Activated CD4-positive, alpha-beta T cell treated with anti-CD3 and anti-CD28 coated beads for 1 hour (primary cell): Measurements from ENCODE around the gene SPTBN5.

ENCODE experiments used
- DNase-seq: peaks from one replicate; pipeline ENCODE4 v3.0.0-alpha.2; 2020

SPTBN5 gene

DNA sequence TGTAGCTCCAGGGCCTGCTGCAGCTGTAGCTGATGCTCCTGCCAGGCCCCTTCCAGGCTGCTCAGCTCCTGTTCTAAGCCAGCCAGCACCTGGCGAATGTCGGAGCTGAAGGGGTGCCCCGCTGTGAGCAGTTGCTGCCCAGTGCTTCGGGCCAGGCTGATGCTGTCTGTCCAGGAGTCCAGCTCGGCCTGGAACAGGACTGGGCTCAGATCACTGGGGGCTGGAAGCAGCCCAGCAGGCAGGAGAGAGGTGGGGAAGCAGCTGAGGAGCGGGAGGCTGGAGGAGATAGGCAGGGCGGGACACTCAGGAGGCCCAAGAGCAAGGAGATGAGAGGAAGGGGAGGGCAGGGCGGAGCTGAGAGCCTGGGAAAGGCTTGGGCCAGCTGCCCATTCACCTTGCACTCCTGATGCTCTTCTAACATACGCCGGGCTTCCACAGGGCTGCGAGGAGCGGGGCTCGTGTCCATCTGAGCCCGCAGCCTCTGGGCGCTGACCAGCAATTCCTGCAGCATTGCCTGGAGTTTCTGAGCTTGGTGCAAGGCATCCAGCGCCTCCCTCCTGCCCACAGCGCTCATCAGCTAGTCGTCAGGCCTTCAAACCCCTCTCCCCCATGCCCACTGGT lies 32.0 kb downstream of the SPTBN5 start:
- no peak for DNase-seq

GRCh38 chr15:41860049-41860828 lies 33.6 kb downstream of the SPTBN5 start:
- no peak for DNase-seq

- no peak for DNase-seq
These were observed 35.1 kb downstream of the SPTBN5 start for GRCh38 chr15:41858756-41859155.

DNA sequence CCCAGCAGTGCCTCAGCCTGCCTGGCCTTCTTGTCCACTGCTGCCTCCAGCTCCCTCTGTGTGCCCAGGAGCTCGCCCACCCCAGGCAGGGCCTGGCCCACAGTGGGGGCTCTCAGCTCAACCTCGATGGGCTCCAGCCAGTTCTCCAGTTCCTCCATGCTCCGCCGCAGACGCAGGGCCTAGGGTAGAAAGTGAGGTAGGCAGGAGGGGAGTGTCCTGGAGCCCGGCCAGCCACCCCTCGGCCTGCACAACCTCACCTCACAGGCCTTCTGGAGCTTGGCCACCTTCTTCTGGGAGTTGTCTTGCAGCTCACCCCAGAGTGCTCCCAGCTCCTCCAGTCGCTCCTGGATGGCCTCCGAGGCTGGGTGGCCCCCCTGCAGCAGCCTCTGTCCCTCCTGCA lies 36.5 kb downstream of the SPTBN5 start:
- DNase-seq = no peak

DNA sequence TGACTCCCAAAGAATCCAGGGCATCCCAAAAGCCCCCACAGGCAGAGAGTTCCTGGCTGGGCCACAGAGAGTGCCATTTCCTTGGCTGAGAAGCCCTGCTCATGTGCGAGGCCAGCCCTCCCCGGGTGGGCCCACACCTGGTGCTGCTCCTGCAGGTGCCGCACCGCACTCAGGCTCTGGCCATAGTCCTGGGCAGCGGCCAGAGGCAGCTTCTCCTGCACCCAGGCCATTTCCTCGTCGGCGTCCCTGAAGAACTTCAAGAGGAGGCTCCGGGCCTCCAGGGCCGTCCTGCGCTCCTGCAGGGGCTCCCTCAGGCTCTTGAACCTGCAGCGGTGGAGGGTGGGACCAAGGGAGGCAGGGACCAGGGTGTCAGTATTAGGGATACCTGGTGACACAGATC lies 37.1 kb downstream of the SPTBN5 start:
- no peak for DNase-seq

DNA sequence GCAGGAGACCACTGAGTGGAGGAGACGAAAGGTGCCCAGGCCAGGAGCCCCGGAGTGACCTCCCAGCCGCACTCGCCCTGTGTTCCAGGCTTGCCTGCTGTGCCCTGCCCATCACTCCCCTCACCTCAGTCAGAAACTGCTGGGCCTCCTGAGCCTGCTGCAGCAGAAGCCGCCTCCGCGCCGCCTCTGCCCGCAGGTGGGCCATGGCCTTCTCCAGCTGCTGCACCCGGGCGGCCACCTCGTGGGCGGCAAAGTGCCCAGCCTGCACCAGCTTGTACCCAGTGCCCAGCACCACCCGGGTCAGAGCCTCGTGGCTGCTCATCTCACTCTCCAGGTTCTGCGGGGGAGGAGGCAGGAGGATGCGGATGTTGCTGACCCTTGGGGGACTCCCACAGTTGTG lies 37.6 kb downstream of the SPTBN5 start:
- no peak for DNase-seq

DNA sequence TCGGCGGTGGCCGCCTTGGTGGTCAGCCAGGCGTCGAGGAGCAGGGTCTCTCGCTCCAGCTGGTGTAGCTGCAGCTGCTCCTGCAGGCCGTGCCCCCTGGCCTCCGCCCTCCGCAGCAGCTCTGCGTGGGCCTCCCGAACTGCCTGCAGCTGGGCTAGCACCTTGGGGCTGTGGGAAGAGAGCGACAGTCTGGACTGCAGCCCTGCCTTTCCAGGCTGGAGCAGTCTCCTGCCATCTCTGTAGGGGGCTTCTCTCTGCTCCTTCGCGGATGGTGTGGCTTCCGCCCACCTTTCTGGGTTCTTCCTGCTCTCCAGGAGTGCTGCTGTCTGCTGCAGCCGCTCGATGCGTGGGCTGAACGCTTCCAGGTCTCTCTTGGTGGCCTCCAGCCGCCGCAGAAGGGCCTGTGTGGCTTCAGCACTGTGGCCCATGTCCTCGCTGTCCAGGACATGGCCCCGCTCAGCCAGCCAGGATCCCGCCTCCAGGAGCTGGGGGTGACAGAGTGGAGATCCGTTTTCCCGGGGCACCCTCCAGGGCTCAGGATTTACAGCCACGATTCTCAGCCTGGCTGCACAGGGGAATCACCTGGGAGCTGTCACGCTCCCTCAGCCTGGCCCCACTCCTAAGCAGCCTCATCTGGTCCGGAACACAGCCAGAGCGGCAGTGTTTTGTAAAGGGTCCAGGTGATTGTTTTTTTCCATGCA lies 38.4 kb downstream of the SPTBN5 start:
- DNase-seq = no peak

GRCh38 chr15:41854443-41854842 lies 39.4 kb downstream of the SPTBN5 start:
- DNase-seq = no peak

DNA sequence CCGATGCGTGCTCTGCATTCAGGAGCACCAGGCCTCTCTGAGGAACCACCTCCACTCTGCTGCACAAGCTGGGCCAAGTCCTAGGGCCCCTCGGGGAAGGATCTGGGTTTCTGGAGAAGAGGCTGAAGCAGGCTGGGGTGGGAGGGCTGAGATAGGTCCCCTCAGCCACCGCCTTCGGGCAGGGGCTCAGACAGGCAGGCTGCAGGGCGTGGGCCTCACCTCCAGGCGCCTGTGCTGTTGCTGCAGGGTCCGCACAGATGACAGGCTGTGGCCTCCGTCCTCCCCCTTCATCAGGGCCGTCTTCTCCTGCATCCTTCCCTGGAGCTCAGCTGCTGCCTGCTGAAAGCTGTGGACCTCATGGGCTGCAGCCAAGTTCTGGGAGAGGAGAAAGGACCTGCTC lies 40.0 kb downstream of the SPTBN5 start:
- no peak for DNase-seq

- DNase-seq = no peak
These were observed 40.9 kb downstream of the SPTBN5 start for GRCh38 chr15:41852736-41853590.

DNA sequence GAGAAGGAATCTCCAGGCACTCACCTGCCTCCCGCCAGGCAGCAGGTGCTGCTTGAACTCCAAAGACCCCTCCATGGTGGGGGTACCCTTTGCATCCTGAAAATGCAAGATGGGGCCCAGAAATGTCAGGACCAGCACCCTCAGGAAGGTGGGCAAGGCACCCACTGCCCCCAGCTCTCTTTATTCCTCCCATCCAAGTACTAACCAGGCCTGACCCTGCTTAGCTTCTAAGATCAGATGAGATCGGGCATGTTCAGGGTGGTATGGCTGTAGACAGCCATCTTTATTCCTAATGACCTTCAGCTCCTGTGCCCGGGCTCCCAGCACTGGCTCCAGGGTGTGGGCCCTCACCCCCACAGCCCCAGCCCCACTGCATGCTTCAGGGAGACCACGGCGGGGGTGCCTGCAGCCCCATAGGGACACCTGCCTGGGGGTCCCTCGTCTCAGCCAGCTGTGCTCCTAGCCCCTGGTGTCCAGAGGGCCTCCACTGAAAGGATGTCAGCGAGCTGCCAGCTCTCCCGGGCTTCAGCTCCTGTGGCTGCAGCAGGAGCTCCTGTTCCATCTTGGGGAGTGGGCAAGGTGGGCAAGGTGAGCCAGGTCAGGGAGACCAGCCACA lies 42.0 kb downstream of the SPTBN5 start:
- no peak for DNase-seq

DNA sequence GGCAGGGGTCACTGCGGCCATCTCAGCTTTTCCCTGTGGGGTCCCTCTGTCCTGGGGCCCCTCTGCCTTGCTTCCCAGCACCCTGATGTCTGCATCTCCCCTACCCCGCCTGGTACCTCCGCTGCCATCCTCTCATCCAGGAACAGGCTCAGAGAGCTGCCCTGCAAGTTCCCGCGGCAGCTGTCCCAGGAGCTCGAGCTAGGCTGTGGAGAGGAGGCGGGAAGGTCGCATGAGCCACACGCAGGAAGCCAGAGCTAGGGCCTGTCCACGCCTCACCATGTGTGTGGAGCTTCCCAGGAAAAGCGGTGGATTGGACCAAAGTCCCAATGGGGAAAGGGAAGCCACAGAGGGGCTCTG lies 42.7 kb downstream of the SPTBN5 start:
- DNase-seq = no peak

DNA sequence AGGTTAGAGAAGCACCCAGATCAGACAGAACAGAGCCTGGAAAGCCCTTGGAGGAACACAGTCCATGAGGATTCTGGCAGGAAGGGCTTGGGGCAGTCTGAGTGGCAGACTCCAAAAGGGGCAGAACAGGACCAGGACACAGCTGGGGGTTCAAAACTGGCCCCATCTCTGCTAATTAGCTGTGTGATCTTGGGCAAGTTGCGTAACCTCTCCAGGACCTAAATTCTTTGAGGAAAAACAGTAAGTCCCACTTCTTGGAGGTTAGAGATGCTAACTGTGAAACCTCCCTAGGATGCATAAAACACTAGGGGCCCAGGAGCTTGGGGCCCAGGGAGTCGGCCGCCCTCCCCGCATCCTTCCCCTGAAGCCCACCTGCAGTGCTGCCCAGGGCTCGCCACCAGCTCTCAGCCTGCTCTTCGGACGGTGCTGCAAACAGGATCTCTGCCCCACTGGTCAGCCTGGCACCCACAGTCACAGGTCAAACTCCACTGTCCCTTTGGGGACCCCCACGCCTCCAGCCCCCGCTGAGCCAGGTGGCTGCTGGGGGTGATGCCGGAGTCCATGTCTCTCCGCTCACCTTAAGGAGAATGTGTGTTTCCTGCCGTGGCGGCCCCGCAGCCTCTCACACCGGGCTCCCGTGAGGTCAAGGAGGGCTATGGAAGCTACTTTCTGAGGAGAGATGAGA lies 43.2 kb downstream of the SPTBN5 start:
- no peak for DNase-seq

GRCh38 chr15:41849861-41850260 lies 44.0 kb downstream of the SPTBN5 start:
- DNase-seq = no peak

- DNase-seq = no peak
These were observed 44.6 kb downstream of the SPTBN5 start for GRCh38 chr15:41849204-41849603.

DNA sequence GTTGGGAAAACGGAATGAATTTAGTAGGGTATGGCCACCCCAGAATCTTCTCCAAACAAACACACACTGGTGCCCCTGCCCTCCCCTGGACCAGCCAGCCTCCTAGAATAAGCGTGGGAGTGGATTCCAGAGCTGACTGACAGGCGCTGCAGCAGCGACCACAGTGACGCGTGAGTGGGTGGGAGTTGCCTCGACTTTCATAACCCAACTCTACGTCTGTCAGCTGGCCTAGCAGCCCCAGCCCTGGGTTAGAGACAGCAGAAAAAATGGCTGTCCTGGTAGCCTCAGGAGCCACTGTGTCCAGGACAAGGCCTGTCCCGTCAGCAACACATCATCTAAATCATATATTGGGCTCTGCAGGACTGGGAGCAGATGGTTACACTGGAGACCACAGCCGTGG lies 45.2 kb downstream of the SPTBN5 start:
- no peak for DNase-seq

- no peak for DNase-seq
These were observed 45.9 kb downstream of the SPTBN5 start for GRCh38 chr15:41847981-41848380.

DNA sequence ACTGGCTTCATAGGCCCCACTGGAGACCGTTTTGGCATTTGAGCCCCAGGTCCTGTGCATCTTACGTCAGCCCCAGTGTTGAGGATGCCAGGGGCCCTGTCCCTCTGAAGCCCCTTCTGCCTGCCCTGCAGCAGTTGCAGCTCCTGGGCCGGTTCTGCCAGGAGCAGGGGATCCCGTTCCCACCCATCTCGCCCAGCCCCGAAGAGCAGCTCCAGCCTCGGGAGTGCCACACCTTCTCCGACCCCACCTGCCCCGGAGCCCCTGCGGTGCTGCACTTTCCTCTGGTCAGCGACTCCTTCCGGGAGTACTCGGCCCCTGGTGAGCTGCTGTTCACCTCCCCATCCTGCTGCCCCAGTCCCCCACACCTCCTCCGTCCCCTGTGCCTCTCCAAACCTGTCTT lies 46.6 kb downstream of the SPTBN5 start:
- DNase-seq = no peak

DNA sequence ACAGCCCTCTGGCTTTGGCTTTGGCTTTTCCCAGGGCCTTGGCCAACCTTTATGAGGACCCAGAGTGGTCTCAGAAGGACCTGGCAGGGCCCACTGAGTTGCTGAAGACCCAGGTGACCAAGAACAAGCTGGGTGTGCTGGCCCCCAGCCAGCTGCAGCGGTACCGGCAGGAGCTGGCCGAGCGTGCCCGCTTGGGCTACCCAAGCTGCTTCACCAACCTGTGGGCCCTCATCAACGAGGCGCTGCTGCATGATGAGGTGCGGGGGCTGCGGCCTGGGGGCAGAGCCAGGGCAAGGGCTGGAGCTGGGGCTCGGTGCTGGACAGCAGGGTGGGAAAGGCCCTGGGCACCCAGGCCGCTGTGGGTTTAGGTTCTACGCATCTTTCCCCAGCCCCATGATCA lies 49.0 kb downstream of the SPTBN5 start:
- no peak for DNase-seq

DNA sequence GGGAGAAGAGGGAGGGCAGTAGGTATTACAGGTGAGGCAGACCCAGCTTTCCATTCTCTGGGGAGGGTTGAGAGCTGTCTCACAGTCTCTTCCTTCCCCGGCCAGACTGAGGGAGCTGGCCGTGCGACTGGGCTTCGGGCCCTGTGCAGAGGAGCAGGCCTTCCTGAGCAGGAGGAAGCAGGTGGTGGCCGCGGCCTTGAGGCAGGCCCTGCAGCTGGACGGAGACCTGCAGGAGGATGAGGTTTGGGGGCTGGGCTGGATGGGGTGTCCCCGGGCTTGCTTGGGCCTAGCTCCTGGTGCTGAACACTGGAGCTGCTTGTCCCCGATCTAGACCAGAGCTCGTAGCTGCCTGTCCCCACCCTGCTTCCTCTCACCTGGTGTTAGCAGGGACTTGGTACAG lies 50.3 kb downstream of the SPTBN5 start:
- DNase-seq = no peak

GRCh38 chr15:41842229-41842628 lies 51.6 kb downstream of the SPTBN5 start:
- no peak for DNase-seq

DNA sequence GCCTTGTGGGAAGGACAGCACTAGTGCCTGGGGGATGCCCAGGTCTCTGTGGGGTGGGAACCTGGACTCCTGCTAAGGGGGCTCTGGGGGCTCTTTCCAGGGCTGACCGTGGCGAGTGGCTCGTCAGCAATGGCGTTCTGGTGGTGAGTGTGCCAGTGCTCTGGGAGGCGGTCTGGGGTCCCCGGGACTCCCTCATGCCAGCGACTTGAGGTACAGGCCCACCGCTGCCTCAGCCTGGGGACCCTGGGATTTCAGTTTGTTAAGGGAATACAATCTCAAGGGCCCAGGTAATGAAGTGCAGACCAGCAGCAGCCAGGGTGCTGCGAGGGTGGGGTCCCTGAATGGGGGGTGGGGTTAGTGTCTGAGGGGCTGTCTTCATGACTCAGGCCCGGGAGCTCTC lies 52.7 kb downstream of the SPTBN5 start:
- DNase-seq = no peak
